ENCODE measurements around the gene UPP1. TPM values are rescaled to one million over a fixed set of nuclear protein-coding genes. Genes with fewer than 3 reads are reported as not detected.
A peak's percentile ranks its signal among the peaks of the same experiment; 100 is the strongest.

Gene UPP1
- total and polyA plus RNA-seq, 2 of the 13 experiments (the other 11 are each of a cell fraction or from before 2014, with no cell fraction given), result 5.7 to 9.8 TPM

DNA sequence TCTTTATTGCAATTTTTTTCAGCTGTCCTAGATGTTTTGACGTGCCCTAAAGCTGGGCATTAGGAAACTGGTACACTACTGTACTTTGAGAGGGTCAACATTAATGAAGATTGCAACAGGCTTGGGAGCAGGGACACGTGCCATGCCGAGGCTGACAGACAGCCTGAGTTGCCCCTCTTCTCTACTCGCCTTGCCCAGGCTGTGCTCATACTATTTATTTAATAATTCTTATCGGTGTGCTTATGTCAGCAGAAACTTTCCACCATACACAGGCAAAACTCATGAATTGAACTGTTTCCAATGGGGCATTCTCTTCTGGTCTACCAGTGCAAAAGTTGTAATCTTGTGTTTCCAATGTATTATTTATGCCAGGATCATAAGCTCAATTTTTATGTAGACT is 29.4 kb upstream of the UPP1 start:
- intact Hi-C loops (cut with micrococcal nuclease; ENCODE audit: unreplicated experiment) (no loop called here), in situ Hi-C loops (cut with HindIII; ENCODE audit: extremely low pct_ligation_motif_present, low pct_unique_long_range_greater_than_20kb) (no loop called here)
- Histone ChIP-seq H3K4me2 (ENCODE audit: low read depth, low read length) (no peak overlapping the region), H3K27ac (ENCODE audit: extremely low read length, insufficient read depth, low read length) (no peak overlapping the region), H3K4me1 (ENCODE audit: insufficient read depth, low read length) (no peaks in the 10 kb centered on the region), H3K79me2 (ENCODE audit: insufficient read depth, low read length) (no peaks in the 10 kb centered on the region), H3K36me3 (replicated peaks in 1 of 2; ENCODE audit: control insufficient read depth in 1 of 2, insufficient read depth in 2 of 2, low read length in 2 of 2) (no peaks in the 10 kb centered on the region), H3K27me3 (ENCODE audit: control insufficient read depth in 1 of 2, insufficient read depth in 2 of 2, low read length in 2 of 2) (no peaks in the 10 kb centered on the region), H3K9me3 (ENCODE audit: low read length) (no peaks in the 10 kb centered on the region), H4K20me1 (ENCODE audit: insufficient read depth, low read length) (no peaks in the 10 kb centered on the region), H3K9ac (ENCODE audit: insufficient read depth, low read depth, low read length) (no peak overlapping the region), H2AFZ (ENCODE audit: low read length) (no peak overlapping the region), H3K4me3 (replicated peaks in 1 of 3; ENCODE audit: insufficient read depth in 1 of 3, low read depth in 2 of 3, low read length in 3 of 3) (no peak overlapping the region)
- no TSS peak for BruUV-seq (replicated peaks)
- no peak for DNase-seq (ENCODE audit: low spot score)
- FAIRE-seq, result no peak
- POLR2A ChIA-PET, result no interaction called here
- WGBS (ENCODE audit: low lambda C conversion rate), result 11% methylated on average over 5 of the region's 5 CpGs
- no peak for ATAC-seq
- CTCF ChIA-PET (ENCODE audit: low intra/inter-chr PET ratio, low total read pairs), result no interaction called here
- TF ChIP-seq RNF2 (conservative IDR thresholded peaks at IDR 0.05; ENCODE audit: low read depth) (no peak), ZZZ3 (CRISPR knock-in tag; IDR thresholded peaks at IDR 0.05; ENCODE audit: borderline replicate concordance) (no peak), MAFK (conservative IDR thresholded peaks at IDR 0.05 in 1 of 2, IDR thresholded peaks at IDR 0.05 in 1 of 2; ENCODE audit: low read length in 2 of 2) (peak; percentile 26 to 69; a peak in 3 of 4 replicates), HOXA5 (CRISPR knock-in tag; IDR thresholded peaks at IDR 0.05) (no peak)
- TF ChIP-seq, protein P1, sequence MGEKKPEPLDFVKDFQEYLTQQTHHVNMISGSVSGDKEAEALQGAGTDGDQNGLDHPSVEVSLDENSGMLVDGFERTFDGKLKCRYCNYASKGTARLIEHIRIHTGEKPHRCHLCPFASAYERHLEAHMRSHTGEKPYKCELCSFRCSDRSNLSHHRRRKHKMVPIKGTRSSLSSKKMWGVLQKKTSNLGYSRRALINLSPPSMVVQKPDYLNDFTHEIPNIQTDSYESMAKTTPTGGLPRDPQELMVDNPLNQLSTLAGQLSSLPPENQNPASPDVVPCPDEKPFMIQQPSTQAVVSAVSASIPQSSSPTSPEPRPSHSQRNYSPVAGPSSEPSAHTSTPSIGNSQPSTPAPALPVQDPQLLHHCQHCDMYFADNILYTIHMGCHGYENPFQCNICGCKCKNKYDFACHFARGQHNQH (CRISPR knock-in tag; IDR thresholded peaks at IDR 0.05), result no peak

GRCh38 chr7:48063985-48064384 is 25.1 kb upstream of the UPP1 start:
- Histone ChIP-seq H3K4me2 (ENCODE audit: low read depth, low read length) (no peak overlapping the region), H3K79me2 (ENCODE audit: insufficient read depth, low read length) (no peaks in the 10 kb centered on the region), H2AFZ (ENCODE audit: low read length) (no peak overlapping the region), H3K9me3 (ENCODE audit: low read length) (no peaks in the 10 kb centered on the region), H4K20me1 (ENCODE audit: insufficient read depth, low read length) (no peaks in the 10 kb centered on the region), H3K4me1 (ENCODE audit: insufficient read depth, low read length) (no peaks in the 10 kb centered on the region), H3K9ac (ENCODE audit: insufficient read depth, low read depth, low read length) (no peak overlapping the region), H3K36me3 (replicated peaks in 1 of 2; ENCODE audit: control insufficient read depth in 1 of 2, insufficient read depth in 2 of 2, low read length in 2 of 2) (no peaks in the 10 kb centered on the region), H3K27ac (ENCODE audit: extremely low read length, insufficient read depth, low read length) (no peak overlapping the region), H3K27me3 (ENCODE audit: control insufficient read depth in 1 of 2, insufficient read depth in 2 of 2, low read length in 2 of 2) (no peaks in the 10 kb centered on the region), H3K4me3 (replicated peaks in 1 of 3; ENCODE audit: insufficient read depth in 1 of 3, low read depth in 2 of 3, low read length in 3 of 3) (no peak overlapping the region)
- DNase-seq (ENCODE audit: low spot score) (no peak), ATAC-seq (no peak), FAIRE-seq (no peak)
- 2% methylated on average over 1 of the region's 1 CpG for WGBS (ENCODE audit: low lambda C conversion rate)
- intact Hi-C loops (cut with micrococcal nuclease; ENCODE audit: unreplicated experiment) (no loop called here), in situ Hi-C loops (cut with HindIII; ENCODE audit: extremely low pct_ligation_motif_present, low pct_unique_long_range_greater_than_20kb) (no loop called here)
- POLR2A ChIA-PET, result no interaction called here
- CTCF ChIA-PET (ENCODE audit: low intra/inter-chr PET ratio, low total read pairs), result no interaction called here
- no TSS peak for BruUV-seq (replicated peaks)
- TF ChIP-seq ZBTB38 (CRISPR knock-in tag; IDR thresholded peaks at IDR 0.05) (no peak), MIER2 (CRISPR knock-in tag; IDR thresholded peaks at IDR 0.05) (no peak), EED (CRISPR knock-in tag; IDR thresholded peaks at IDR 0.05) (no peak), CREM (IDR thresholded peaks at IDR 0.05) (no peak), CREM (CRISPR knock-in tag; IDR thresholded peaks at IDR 0.05) (no peak), ZNF790 (CRISPR knock-in tag; IDR thresholded peaks at IDR 0.05; ENCODE audit: borderline replicate concordance) (no peak), ZNF281 (CRISPR knock-in tag; IDR thresholded peaks at IDR 0.05; ENCODE audit: borderline replicate concordance) (no peak), SIX4 (CRISPR knock-in tag; IDR thresholded peaks at IDR 0.05) (no peak), TRIM24 (CRISPR knock-in tag; IDR thresholded peaks at IDR 0.05) (no peak), ZEB1 (IDR thresholded peaks at IDR 0.05; ENCODE audit: insufficient replicate concordance, low read depth) (no peak)
- TF ChIP-seq, protein P2, sequence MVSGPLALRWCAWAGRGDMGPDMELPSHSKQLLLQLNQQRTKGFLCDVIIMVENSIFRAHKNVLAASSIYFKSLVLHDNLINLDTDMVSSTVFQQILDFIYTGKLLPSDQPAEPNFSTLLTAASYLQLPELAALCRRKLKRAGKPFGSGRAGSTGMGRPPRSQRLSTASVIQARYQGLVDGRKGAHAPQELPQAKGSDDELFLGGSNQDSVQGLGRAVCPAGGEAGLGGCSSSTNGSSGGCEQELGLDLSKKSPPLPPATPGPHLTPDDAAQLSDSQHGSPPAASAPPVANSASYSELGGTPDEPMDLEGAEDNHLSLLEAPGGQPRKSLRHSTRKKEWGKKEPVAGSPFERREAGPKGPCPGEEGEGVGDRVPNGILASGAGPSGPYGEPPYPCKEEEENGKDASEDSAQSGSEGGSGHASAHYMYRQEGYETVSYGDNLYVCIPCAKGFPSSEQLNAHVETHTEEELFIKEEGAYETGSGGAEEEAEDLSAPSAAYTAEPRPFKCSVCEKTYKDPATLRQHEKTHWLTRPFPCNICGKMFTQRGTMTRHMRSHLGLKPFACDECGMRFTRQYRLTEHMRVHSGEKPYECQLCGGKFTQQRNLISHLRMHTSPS (CRISPR knock-in tag; IDR thresholded peaks at IDR 0.05; ENCODE audit: low read depth), result no peak

All from HepG2 (cell line).